ENCODE measurements around the gene FBXL17.

The FBXL17 gene

DNA sequence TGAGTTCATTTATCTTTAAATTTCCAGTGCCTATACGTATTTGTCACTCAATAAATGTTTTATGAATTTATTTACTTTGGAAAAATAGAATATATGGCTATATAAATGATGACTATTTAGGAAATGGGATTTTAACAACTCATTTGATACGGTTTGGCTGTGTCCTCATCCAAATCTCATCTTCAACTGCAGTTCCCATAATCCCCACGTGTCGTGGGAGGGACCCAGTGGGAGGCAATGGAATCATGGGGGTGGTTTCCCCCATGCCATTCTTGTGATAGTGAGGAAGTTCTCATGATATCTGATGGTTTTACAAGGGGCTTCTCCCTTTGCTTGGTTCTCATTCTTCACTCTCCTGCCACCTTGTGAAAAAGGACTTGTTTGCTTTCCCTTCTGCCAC, 523.6 kb downstream of the FBXL17 start:
- Histone ChIP-seq H3K4me3 (ENCODE audit: low read length) (no peak overlapping the region), H3K27me3 (ENCODE audit: low read depth, low read length) (no peaks in the 10 kb centered on the region)
- TF ChIP-seq, protein P1, sequence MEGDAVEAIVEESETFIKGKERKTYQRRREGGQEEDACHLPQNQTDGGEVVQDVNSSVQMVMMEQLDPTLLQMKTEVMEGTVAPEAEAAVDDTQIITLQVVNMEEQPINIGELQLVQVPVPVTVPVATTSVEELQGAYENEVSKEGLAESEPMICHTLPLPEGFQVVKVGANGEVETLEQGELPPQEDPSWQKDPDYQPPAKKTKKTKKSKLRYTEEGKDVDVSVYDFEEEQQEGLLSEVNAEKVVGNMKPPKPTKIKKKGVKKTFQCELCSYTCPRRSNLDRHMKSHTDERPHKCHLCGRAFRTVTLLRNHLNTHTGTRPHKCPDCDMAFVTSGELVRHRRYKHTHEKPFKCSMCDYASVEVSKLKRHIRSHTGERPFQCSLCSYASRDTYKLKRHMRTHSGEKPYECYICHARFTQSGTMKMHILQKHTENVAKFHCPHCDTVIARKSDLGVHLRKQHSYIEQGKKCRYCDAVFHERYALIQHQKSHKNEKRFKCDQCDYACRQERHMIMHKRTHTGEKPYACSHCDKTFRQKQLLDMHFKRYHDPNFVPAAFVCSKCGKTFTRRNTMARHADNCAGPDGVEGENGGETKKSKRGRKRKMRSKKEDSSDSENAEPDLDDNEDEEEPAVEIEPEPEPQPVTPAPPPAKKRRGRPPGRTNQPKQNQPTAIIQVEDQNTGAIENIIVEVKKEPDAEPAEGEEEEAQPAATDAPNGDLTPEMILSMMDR (IDR thresholded peaks at IDR 0.05; ENCODE audit: low read depth, low read length): no peak
- no peak for TF ChIP-seq EZH2phosphoT487 (IDR thresholded peaks at IDR 0.05; ENCODE audit: low read depth)

DNA sequence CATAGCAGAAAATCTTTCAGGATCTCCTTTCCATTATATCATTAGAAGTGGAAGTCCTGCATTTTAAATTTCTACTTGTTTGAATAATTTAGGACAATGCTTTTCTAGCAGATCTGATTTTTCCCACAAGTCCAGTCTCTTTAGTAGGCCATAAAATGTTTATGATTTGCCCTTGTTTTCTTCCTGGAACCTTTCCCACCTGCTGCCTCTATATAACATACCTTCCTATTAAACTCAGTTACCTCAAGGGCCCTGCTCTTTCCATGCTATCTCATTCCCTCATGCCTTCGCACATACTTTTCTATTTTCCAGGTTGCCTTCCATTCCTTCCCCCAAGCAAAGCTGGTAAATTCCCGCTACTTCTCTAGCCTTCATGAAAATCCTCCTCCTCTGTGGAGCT, 524.1 kb downstream of the FBXL17 start:
- Histone ChIP-seq H3K79me2 (ENCODE audit: low read length) (no peaks in the 10 kb centered on the region), H4K20me1 (ENCODE audit: insufficient read depth, low read length) (no peaks in the 10 kb centered on the region), H3K36me3 (replicated peaks; ENCODE audit: low read depth, low read length) (no peaks in the 10 kb centered on the region), H3K9ac (ENCODE audit: low read length) (no peak overlapping the region), H3K27me3 (ENCODE audit: low read depth, low read length) (no peaks in the 10 kb centered on the region), H3K4me1 (ENCODE audit: low read length) (no peaks in the 10 kb centered on the region), H3K4me2 (ENCODE audit: low read length) (no peak overlapping the region), H3K9me3 (ENCODE audit: insufficient read depth, low read length) (no peaks in the 10 kb centered on the region), H2AFZ (ENCODE audit: low read depth, low read length) (no peak overlapping the region), H3K4me3 (ENCODE audit: low read length) (no peak overlapping the region), H3K27ac (ENCODE audit: low read length) (no peak overlapping the region)
- no peak for TF ChIP-seq EZH2phosphoT487 (IDR thresholded peaks at IDR 0.05; ENCODE audit: low read depth)
- TF ChIP-seq, protein P1 (IDR thresholded peaks at IDR 0.05; ENCODE audit: low read depth, low read length): no peak

More for the DNA sequence above, 523.6 kb downstream of the FBXL17 start:
- Histone ChIP-seq H4K20me1 (ENCODE audit: insufficient read depth, low read length) (no peaks in the 10 kb centered on the region), H3K79me2 (ENCODE audit: low read length) (no peaks in the 10 kb centered on the region), H3K27ac (ENCODE audit: low read length) (no peak overlapping the region), H3K9ac (ENCODE audit: low read length) (no peak overlapping the region), H3K36me3 (replicated peaks; ENCODE audit: low read depth, low read length) (no peaks in the 10 kb centered on the region), H3K9me3 (ENCODE audit: insufficient read depth, low read length) (no peaks in the 10 kb centered on the region), H2AFZ (ENCODE audit: low read depth, low read length) (no peak overlapping the region), H3K4me1 (ENCODE audit: low read length) (no peaks in the 10 kb centered on the region), H3K4me2 (ENCODE audit: low read length) (no peak overlapping the region)

DNA sequence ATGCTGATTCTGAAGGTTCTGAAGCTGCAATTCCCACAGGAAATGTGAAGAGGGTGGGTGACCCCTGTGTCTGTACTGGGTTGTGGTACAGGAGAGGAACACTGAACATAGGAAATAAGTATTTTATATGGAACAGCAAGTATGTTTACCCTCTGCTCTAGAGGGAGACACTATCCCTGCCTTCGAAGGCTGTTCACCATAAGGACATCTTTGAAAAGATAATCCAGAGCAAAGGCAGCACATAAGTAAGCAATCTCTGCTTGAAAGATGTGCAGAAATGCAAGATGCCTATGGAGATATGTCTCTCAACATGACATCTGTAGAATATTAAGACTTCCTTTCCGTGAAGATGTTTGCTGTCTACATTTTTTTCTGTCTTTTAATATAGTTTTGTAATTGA, 526.7 kb downstream of the FBXL17 start:
- Histone ChIP-seq H3K36me3 (replicated peaks; ENCODE audit: low read depth, low read length) (no peaks in the 10 kb centered on the region), H3K9ac (ENCODE audit: low read length) (no peak overlapping the region), H3K4me3 (ENCODE audit: low read length) (no peak overlapping the region), H3K4me1 (ENCODE audit: low read length) (no peaks in the 10 kb centered on the region), H3K27ac (ENCODE audit: low read length) (no peak overlapping the region), H3K9me3 (ENCODE audit: insufficient read depth, low read length) (no peaks in the 10 kb centered on the region), H3K27me3 (ENCODE audit: low read depth, low read length) (no peaks in the 10 kb centered on the region), H4K20me1 (ENCODE audit: insufficient read depth, low read length) (no peaks in the 10 kb centered on the region), H2AFZ (ENCODE audit: low read depth, low read length) (no peak overlapping the region), H3K4me2 (ENCODE audit: low read length) (no peak overlapping the region), H3K79me2 (ENCODE audit: low read length) (no peaks in the 10 kb centered on the region)
- TF ChIP-seq, protein P1 (IDR thresholded peaks at IDR 0.05; ENCODE audit: low read depth, low read length): no peak
- TF ChIP-seq EZH2phosphoT487 (IDR thresholded peaks at IDR 0.05; ENCODE audit: low read depth): no peak

DNA sequence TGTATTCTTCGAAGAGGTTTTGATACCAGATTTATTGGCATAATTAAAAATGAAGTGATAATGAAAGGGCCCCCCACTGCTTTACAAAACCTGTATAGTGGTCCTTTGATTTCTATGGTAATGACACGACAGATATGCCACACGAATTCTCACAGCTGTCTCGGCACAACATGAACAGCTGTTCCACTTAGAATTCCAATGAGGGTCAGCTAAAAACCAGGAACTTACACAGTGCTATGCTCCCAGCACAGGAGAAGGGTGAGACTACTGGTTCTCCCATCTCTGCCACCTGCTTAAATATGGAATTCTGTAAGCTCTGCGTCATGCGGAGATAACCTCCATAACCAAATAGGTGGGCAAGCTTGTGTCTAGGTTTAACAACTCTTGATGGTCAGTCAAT, 528.2 kb downstream of the FBXL17 start:
- H3K79me2 ChIP-seq (ENCODE audit: low read length): no peaks in the 10 kb centered on the region
- no peak overlapping the region for H3K9ac ChIP-seq (ENCODE audit: low read length)
- no peaks in the 10 kb centered on the region for H3K4me1 ChIP-seq (ENCODE audit: low read length)
- H3K27me3 ChIP-seq (ENCODE audit: low read depth, low read length): no peaks in the 10 kb centered on the region
- H4K20me1 ChIP-seq (ENCODE audit: insufficient read depth, low read length): no peaks in the 10 kb centered on the region
- H3K36me3 ChIP-seq (replicated peaks; ENCODE audit: low read depth, low read length): no peaks in the 10 kb centered on the region
- H3K27ac ChIP-seq (ENCODE audit: low read length): no peak overlapping the region
- H3K9me3 ChIP-seq (ENCODE audit: insufficient read depth, low read length): no peaks in the 10 kb centered on the region
- H3K4me3 ChIP-seq (ENCODE audit: low read length): no peak overlapping the region
- no peak overlapping the region for H3K4me2 ChIP-seq (ENCODE audit: low read length)
- TF ChIP-seq, protein P1 (IDR thresholded peaks at IDR 0.05; ENCODE audit: low read depth, low read length): no peak
- no peak for TF ChIP-seq EZH2phosphoT487 (IDR thresholded peaks at IDR 0.05; ENCODE audit: low read depth)
- no peak overlapping the region for H2AFZ ChIP-seq (ENCODE audit: low read depth, low read length)

Measured in OCI-LY3 (cell line).